C4-2B (cell line): Measurements from ENCODE around the gene PBX1.

ENCODE experiments used
- H3K27ac ChIP-seq: fragments of 450-650 bp; 2 replicates; pipeline ENCODE4 v1.5.1; 2017
- ZFX ChIP-seq: fragments of 450-650 bp; IDR thresholded peaks from 2 replicates; pipeline ENCODE4 v1.6.1; 2017
- TF ChIP-seq, protein P1 (sequence below): fragments of 450-650 bp; conservative IDR thresholded peaks from 2 replicates; pipeline ENCODE4 v1.5.1; 2017; ENCODE audit warnings: mild to moderate bottlenecking

The PBX1 gene

DNA sequence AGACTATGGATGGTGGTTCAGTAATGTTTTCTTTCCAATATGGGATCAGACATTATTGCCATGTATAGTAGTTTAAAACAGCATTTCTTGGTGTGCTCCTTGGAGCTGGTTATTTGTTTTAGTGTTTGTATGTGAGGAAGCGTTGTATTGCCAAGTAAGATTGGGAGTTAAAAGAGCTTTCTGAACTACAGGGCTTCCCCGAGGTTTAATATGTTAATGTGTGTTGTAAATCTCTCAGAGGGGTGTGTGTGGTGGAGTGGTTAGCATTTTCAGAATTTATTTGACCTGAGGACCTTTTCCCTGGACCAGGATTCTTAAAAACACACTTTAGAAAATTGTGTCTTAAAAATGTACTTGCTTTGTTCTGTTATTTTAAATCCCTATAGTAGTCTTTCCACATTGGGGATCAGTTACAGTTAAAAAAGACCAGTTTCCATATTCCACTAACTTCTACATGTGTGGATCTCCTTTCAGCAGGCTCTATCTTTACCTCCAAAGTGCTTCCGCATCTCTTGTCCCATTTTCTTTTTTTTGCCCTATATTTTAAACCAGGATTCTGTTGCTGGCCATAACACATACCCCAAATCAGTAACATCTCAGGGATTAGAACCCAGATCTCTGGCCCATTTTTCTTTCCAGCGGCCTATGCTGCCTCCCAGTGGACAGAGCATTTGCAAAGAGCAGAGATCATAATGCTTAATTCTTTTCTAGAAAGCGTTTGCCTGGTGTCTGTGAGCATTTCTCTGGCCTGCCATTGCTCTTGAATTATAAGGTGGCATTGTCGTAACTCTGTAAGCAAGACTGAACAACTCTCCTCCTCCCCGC lies 58.6 kb downstream of the PBX1 start:
- no peak for TF ChIP-seq ZFX
- TF ChIP-seq, protein P1, sequence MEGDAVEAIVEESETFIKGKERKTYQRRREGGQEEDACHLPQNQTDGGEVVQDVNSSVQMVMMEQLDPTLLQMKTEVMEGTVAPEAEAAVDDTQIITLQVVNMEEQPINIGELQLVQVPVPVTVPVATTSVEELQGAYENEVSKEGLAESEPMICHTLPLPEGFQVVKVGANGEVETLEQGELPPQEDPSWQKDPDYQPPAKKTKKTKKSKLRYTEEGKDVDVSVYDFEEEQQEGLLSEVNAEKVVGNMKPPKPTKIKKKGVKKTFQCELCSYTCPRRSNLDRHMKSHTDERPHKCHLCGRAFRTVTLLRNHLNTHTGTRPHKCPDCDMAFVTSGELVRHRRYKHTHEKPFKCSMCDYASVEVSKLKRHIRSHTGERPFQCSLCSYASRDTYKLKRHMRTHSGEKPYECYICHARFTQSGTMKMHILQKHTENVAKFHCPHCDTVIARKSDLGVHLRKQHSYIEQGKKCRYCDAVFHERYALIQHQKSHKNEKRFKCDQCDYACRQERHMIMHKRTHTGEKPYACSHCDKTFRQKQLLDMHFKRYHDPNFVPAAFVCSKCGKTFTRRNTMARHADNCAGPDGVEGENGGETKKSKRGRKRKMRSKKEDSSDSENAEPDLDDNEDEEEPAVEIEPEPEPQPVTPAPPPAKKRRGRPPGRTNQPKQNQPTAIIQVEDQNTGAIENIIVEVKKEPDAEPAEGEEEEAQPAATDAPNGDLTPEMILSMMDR = peak; percentile 77
- H3K27ac ChIP-seq = no peak overlapping the region

DNA sequence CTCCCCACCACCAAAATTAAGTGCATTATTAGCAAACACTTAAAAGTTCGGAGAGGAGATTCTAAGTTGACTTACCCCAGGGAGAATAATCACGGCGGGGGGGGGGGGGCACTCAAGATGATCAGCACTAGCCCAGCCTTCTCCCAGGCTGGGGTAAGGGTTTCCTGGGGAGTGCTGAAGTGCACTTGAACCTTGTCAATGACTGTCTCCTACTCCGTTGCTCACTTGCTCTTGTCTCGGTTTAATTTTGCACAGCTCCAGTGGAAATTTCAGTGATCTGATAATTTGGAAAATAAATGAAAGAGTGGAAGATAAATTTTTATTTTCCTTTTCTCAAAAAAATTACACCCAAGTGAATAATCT lies 59.2 kb downstream of the PBX1 start:
- no peak overlapping the region for H3K27ac ChIP-seq
- TF ChIP-seq, protein P1 = peak; percentile 43
- TF ChIP-seq ZFX = no peak

DNA sequence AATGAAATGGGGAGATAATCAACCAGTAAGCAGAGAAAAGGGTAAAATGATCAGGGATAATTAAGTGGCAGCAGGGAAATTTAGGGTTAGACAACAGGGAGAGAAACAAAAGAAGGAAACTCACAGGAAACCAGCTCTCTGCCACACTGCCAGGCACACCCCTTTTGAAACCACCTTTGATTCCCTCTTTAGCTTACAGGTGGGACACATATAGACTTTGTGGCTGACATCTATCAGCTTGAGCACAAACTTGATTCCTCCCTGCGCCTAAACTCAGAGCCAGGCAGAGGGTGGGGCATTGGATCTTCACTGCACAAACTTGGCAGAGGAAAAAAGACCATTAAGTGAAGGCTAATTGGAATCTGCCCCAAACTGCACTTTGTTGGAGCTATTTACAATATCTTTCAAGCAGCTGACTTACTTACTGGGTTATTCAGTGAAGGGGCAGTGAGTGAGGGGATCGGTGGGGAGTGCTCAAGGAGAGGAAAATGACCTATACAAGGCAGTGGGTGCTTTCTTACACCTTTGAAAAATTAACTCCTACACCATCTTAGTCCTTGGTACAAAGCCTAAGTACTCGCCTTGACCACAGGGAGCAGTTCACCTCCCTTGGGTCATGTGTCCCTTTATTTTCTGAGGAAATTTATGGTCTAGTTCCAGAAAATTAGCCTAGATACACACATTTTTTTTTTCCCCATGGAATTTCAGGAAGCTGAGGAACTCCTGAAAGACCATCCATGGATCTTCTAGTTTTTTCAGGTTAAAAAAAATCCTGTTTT lies 60.2 kb downstream of the PBX1 start:
- TF ChIP-seq ZFX = no peak
- TF ChIP-seq, protein P1 = no peak
- H3K27ac ChIP-seq = no peak overlapping the region

DNA sequence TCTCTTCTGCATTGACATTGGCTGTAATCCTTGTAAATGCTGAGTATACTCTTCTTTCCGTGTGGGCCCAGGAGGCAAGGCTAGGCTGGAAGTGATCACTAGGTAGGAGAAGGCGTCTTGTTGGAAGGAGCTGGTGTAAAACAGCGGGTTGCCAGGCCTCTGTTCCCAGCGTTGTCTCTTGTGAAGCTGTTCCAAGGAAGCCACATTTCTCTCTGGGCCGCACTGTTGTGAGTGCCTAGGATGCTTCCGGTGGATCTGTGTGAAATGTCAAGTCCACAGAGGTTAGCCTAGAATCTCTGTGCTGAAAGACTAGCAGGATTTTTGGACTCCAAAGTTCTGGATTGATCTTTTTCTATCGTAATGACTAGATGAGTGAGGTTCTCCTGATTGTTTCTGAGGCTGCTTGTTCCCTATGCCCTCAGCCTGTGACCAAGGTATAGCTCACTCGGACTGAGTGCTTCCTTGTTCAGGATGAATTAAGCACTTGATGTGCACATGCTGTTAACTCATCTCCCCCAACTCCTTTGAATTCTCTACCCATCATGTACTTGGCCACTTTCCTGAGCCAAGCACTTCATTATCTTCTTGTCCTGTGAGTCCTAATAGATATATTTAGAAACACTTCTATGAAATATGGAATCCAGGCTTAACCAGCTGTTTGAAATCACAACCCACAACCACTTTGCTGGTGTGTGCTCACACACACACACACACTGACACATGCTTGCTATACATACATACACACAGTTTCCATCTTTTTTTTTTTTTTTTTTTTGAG lies 63.3 kb downstream of the PBX1 start:
- no peak overlapping the region for H3K27ac ChIP-seq
- TF ChIP-seq, protein P1 = no peak
- no peak for TF ChIP-seq ZFX

DNA sequence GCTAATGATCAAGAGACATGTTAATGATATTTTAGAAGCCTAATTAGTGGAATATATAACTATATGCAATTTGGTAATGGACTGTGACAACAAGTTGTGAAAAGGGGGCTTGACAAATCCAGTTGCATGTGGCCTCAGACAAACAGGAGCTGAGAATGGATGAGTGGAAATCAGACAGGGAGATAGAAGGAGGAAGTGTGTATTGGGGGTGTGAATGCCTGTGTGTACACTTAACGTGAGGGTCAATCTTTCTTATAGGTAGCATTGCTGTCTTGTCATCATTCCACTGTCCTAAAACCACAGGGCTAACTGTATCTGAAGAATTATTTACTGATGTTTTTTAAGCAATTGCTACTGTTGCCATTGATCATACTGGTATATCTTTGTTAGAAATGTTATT lies 64.8 kb downstream of the PBX1 start:
- TF ChIP-seq ZFX = no peak
- TF ChIP-seq, protein P1 = no peak
- no peak overlapping the region for H3K27ac ChIP-seq

DNA sequence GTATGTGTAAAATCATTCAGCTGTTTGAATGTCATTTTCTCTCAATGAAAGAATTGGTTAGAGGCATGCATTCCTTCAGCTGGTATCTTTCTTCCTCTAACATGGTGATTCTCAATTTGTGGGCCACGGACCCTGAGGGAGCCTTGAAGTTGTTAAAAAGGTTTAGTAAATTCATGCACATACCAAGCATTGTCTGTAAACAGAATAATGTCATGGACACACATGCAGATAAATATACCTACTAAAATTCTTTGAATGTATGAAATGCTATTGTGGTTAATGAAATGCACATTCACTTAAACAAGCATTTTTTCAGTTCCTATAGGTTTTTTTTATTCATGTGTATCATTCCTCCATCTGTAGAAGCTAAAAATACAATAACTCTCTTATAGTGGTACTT lies 65.4 kb downstream of the PBX1 start:
- H3K27ac ChIP-seq = no peak overlapping the region
- TF ChIP-seq ZFX = no peak
- TF ChIP-seq, protein P1 = no peak
